Measurements from ENCODE around the gene KCND3. TPM values are rescaled to one million over a fixed set of nuclear protein-coding genes. Genes with fewer than 3 reads are reported as not detected.

Gene KCND3
- total and polyA plus RNA-seq, 2 donors from 2014 or later = 1.2 to 12.6 TPM

GRCh38 chr1:111923766-111924165 lies 65.7 kb downstream of the KCND3 start:
- FAIRE-seq (no peak), DNase-seq (no peak)
- H3K27ac ChIP-seq (ENCODE audit: low read depth in 2 of 2, low read length in 2 of 2) = no peak overlapping the region
- H3K4me1 ChIP-seq (ENCODE audit: control insufficient read depth in 2 of 3, insufficient read depth in 2 of 3, low read depth in 1 of 3, low read length in 3 of 3) = peaks cover 0 to 2% (median 0%) of the 10 kb centered on the region in 3 donors
- no peaks in the 10 kb centered on the region for H3K9me3 ChIP-seq (ENCODE audit: control insufficient read depth in 2 of 3, insufficient read depth in 1 of 3, low read length in 3 of 3)
- H3K4me3 ChIP-seq (ENCODE audit: low read length in 3 of 3) = no peak overlapping the region
- no peaks in the 10 kb centered on the region for H3K27me3 ChIP-seq (ENCODE audit: control insufficient read depth, insufficient read depth, low read length)
- intact Hi-C loops (cut with DNase I) = no loop called here
- no peak for TF ChIP-seq CTCF (IDR thresholded peaks at IDR 0.05; ENCODE audit: borderline replicate concordance, extremely low read depth, insufficient read depth)
- no peak overlapping the region for H3K9ac ChIP-seq (ENCODE audit: low read length in 3 of 3)
- H3K36me3 ChIP-seq (ENCODE audit: control insufficient read depth in 2 of 3, insufficient read depth in 3 of 3, low read length in 3 of 3) = no peaks in the 10 kb centered on the region

- no peak overlapping the region for H3K9ac ChIP-seq (ENCODE audit: low read length in 3 of 3)
- no peak overlapping the region for H3K4me3 ChIP-seq (ENCODE audit: low read length in 3 of 3)
- no peak for TF ChIP-seq CTCF (IDR thresholded peaks at IDR 0.05; ENCODE audit: borderline replicate concordance, extremely low read depth, insufficient read depth)
- H3K27ac ChIP-seq (ENCODE audit: low read depth in 2 of 2, low read length in 2 of 2) = no peak overlapping the region
- H3K9me3 ChIP-seq (ENCODE audit: control insufficient read depth in 2 of 3, insufficient read depth in 1 of 3, low read length in 3 of 3) = no peaks in the 10 kb centered on the region
- intact Hi-C loops (cut with DNase I) = no loop called here
- DNase-seq (no peak), FAIRE-seq (no peak)
- no peaks in the 10 kb centered on the region for H3K36me3 ChIP-seq (ENCODE audit: control insufficient read depth in 2 of 3, insufficient read depth in 3 of 3, low read length in 3 of 3)
- no peaks in the 10 kb centered on the region for H3K27me3 ChIP-seq (ENCODE audit: control insufficient read depth, insufficient read depth, low read length)
- H3K4me1 ChIP-seq (ENCODE audit: control insufficient read depth in 2 of 3, insufficient read depth in 2 of 3, low read depth in 1 of 3, low read length in 3 of 3) = peaks cover 0 to 2% (median 0%) of the 10 kb centered on the region in 3 donors
Observed at GRCh38 chr1:111921948-111922347, 67.5 kb downstream of the KCND3 start.

- intact Hi-C loops (cut with DNase I) = no loop called here
- DNase-seq = peak in 2 of 5 donors; percentile 5 to 29
- Histone ChIP-seq H3K27ac (ENCODE audit: low read depth in 2 of 2, low read length in 2 of 2) (no peak overlapping the region), H3K9me3 (ENCODE audit: control insufficient read depth in 2 of 3, insufficient read depth in 1 of 3, low read length in 3 of 3) (no peaks in the 10 kb centered on the region), H3K27me3 (ENCODE audit: control insufficient read depth, insufficient read depth, low read length) (no peaks in the 10 kb centered on the region), H3K4me3 (ENCODE audit: low read length in 3 of 3) (no peak overlapping the region), H3K9ac (ENCODE audit: low read length in 3 of 3) (no peak overlapping the region), H3K4me1 (ENCODE audit: control insufficient read depth in 2 of 3, insufficient read depth in 2 of 3, low read depth in 1 of 3, low read length in 3 of 3) (peaks cover 0 to 2% (median 0%) of the 10 kb centered on the region in 3 donors), H3K36me3 (ENCODE audit: control insufficient read depth in 2 of 3, insufficient read depth in 3 of 3, low read length in 3 of 3) (no peaks in the 10 kb centered on the region)
- no peak for FAIRE-seq
- TF ChIP-seq CTCF (IDR thresholded peaks at IDR 0.05; ENCODE audit: borderline replicate concordance, extremely low read depth, insufficient read depth) = no peak
Observed at GRCh38 chr1:111920221-111921024, 69.0 kb downstream of the KCND3 start.

All from kidney (tissue), 14 donors.